Adrenal gland (tissue), 12 donors: Measurements from ENCODE around the gene ISCU. TPM values are rescaled to one million over a fixed set of nuclear protein-coding genes. Genes with fewer than 3 reads are reported as not detected.
"Not testable (repeated sequence)": the region's sequence is repeated elsewhere in the genome, so short reads cannot be mapped to it uniquely, and the experiment has no call there.

Experiments
- DNase-seq, 7 donors: peaks; one replicate each; pipeline ENCODE4 v3.0.0-alpha.2; 2019 to 2020
- H3K27ac ChIP-seq, 5 donors: fragments of 200-600 bp; sonication (generic) in 4 of 5; 1 replicate in 3 of 5; 2 replicates in 2 of 5; pipeline versions ENCODE4 v1.5.1 to v1.8.0; 2016 to 2020; ENCODE audit warnings: mild to moderate bottlenecking in 1 of 5
- H3K27me3 ChIP-seq: fragments of 200-600 bp; 2 replicates; pipeline ENCODE4 v1.8.0; 2021
- H3K36me3 ChIP-seq, 2 donors: fragments of 200-600 bp; replicated peaks in 1 of 2; 1 replicate in 1 of 2; 2 replicates in 1 of 2; pipeline versions ENCODE4 v1.5.1 to v1.8.0; 2018 to 2022
- H3K4me1 ChIP-seq, 2 donors: fragments of 200-600 bp; replicated peaks in 1 of 2; 1 replicate in 1 of 2; 2 replicates in 1 of 2; pipeline versions ENCODE4 v1.5.1 to v1.8.0; 2018 to 2021
- H3K4me3 ChIP-seq, 4 donors: fragments of 200-600 bp; sonication (generic) in 3 of 4; one replicate each; pipeline ENCODE4 v1.5.1; 2016 to 2018
- H3K9me3 ChIP-seq, 3 donors: fragments of 200-600 bp; sonication (generic) in 1 of 3; replicated peaks in 1 of 3; 1 replicate in 2 of 3; 2 replicates in 1 of 3; pipeline versions ENCODE4 v1.5.1 to v1.8.0; 2016 to 2021
- CTCF ChIP-seq, 6 experiments: fragments of 450-650 bp in 4 of 6; fragments of 200-600 bp in 2 of 6; sonication (generic) in 1 of 6; IDR thresholded peaks; 1 replicate in 5 of 6; 2 replicates in 1 of 6; pipeline versions ENCODE4 v1.5.1 to v1.8.0; 2016 to 2021; ENCODE audit warnings: antibody characterized with exemption in 6 of 6, mild to moderate bottlenecking in 2 of 6, moderate library complexity in 1 of 6
- POLR2A ChIP-seq, 2 donors: fragments of 450-650 bp; IDR thresholded peaks; one replicate each; pipeline ENCODE4 v1.6.1; 2017; ENCODE audit warnings: antibody characterized with exemption in 2 of 2, mild to moderate bottlenecking in 2 of 2, moderate library complexity in 1 of 2
- WGBS, 4 donors: extraction: QIAGEN DNeasy Blood & Tissue Kit in 2 of 4; methylation state at CpG; one replicate each; pipeline versions ENCODE4 v1.1.5 to v1.1.7; 2013 to 2017; 5-methylcytosine and 5-hydroxymethylcytosine counted together
- intact Hi-C, 2 donors: fragments of 100-400 bp; cut with DNase I; formaldehyde crosslinking; loops; one replicate each; pipeline versions ENCODE4 v1.14.1 to v1.15.0; 2022 to 2023
- polyA plus RNA-seq, 3 donors: library from polyadenylated mRNA; stranded (reverse); fragments of 200-250 nt in 2 of 3; fragments of 350-450 nt in 1 of 3; fragmentation: Illumina TruSeq in 1 of 3; extraction: RNeasy Lipid Tissue Mini Kit (QIAGEN cat#74804) in 1 of 3; gene quantifications; one replicate each; pipeline ENCODE4 v1.2.3, GENCODE V29; 2013 to 2014
- total RNA-seq, 9 donors: library from RNA; depleted of rRNA in 4 of 9; stranded (reverse); fragments of >200 nt in 4 of 9; fragments of 120-200 nt in 1 of 9; fragmentation: NEBNext Ultra II Directional in 1 of 9; extraction: Animal tissue kit (Norgen Biotek cat#: 25700) in 1 of 9; gene quantifications; one replicate each; pipeline versions ENCODE4 v1.1.0 to v1.2.4, GENCODE V29; 2013 to 2023
- donor health status: healthy with polysubstance abuse.
- donor health status: Bipolar disorder and iron deficiency.
- donor health status: DM: yes; HTN: yes; CAD: no.
- donor health status: DM: no; HTN: no; CAD: no.
- donor health status: DM: no; HTN: no; CAD: no.
- donor health status: DM: yes; HTN: yes; CAD: no.

ISCU gene
- total and polyA plus RNA-seq, 12 donors = 209 to 1,219 (median 393) TPM

- H3K4me1 ChIP-seq = no peaks in the 10 kb centered on the region
- peak in 3 of 7 donors; percentile 1 to 23 (median 10) for DNase-seq
- H3K27ac ChIP-seq = no peak overlapping the region
- no peaks in the 10 kb centered on the region for H3K27me3 ChIP-seq
- H3K4me3 ChIP-seq = no peak overlapping the region
- intact Hi-C loops = loop anchor here in 1 of 2 donors (10.0 kb wide), 1 partner anchor 243 kb away; no protein-coding TSS in a partner anchor
- H3K36me3 ChIP-seq = peaks cover 0 to 30% of the 10 kb centered on the region in 2 donors
- H3K9me3 ChIP-seq = no peaks in the 10 kb centered on the region
- TF ChIP-seq CTCF (IDR thresholded peaks at IDR 0.05) (no peak), POLR2A (IDR thresholded peaks at IDR 0.05) (no peak)
- 75 to 81% (median 78%) methylated on average over 8 of the region's 8 CpGs for WGBS, 4 donors
These were observed 9.9 kb downstream of the ISCU start for GRCh38 chr12:108572166-108572790.

GRCh38 chr12:108573317-108573716 lies 10.9 kb downstream of the ISCU start:
- intact Hi-C loops = loop anchor here in 1 of 2 donors (10.0 kb wide), 1 partner anchor 241 kb away; no protein-coding TSS in a partner anchor
- TF ChIP-seq CTCF (IDR thresholded peaks at IDR 0.05) (no peak), POLR2A (IDR thresholded peaks at IDR 0.05) (no peak)
- Histone ChIP-seq H3K4me1 (no peaks in the 10 kb centered on the region), H3K36me3 (peaks cover 0 to 20% of the 10 kb centered on the region in 2 donors), H3K27ac (no peak overlapping the region), H3K4me3 (no peak overlapping the region), H3K9me3 (no peaks in the 10 kb centered on the region), H3K27me3 (no peaks in the 10 kb centered on the region)
- DNase-seq = no peak
- 39 to 70% (median 56%) methylated on average over 2 of the region's 2 CpGs for WGBS, 4 donors

GRCh38 chr12:108574276-108574675 lies 11.9 kb downstream of the ISCU start:
- not testable (repeated sequence) for H3K27ac ChIP-seq, H3K4me1 ChIP-seq, H3K4me3 ChIP-seq, H3K9me3 ChIP-seq, H3K27me3 ChIP-seq, DNase-seq, H3K36me3 ChIP-seq
- 84 to 98% (median 92%) methylated on average over 1 of the region's 1 CpG for WGBS, 4 donors
- intact Hi-C loops = loop anchor here in 1 of 2 donors (10.0 kb wide), 1 partner anchor 241 kb away; no protein-coding TSS in a partner anchor

GRCh38 chr12:108575199-108575912 lies 13.0 kb downstream of the ISCU start:
- TF ChIP-seq POLR2A (IDR thresholded peaks at IDR 0.05) (no peak), CTCF (IDR thresholded peaks at IDR 0.05) (no peak)
- H3K27ac ChIP-seq = no peak overlapping the region
- no peaks in the 10 kb centered on the region for H3K9me3 ChIP-seq
- intact Hi-C loops = loop anchor here in 1 of 2 donors (10.0 kb wide), 1 partner anchor 239 kb away; no protein-coding TSS in a partner anchor
- H3K36me3 ChIP-seq = no peaks in the 10 kb centered on the region
- H3K4me3 ChIP-seq = no peak overlapping the region
- no peaks in the 10 kb centered on the region for H3K4me1 ChIP-seq
- H3K27me3 ChIP-seq = no peaks in the 10 kb centered on the region
- DNase-seq = peak in 3 of 7 donors; percentile 3 to 30 (median 10)
- 88 to 93% (median 93%) methylated on average over 9 of the region's 9 CpGs for WGBS, 4 donors
